Activated naive CD8-positive, alpha-beta T cell treated with anti-CD3 and anti-CD28 coated beads, Interleukin-2, amount 50 U/mL, for 24 hours (primary cell): ENCODE measurements around the gene C2orf68.
A peak's percentile ranks its signal among the peaks of the same experiment; 100 is the strongest.
"Not testable (repeated sequence)": the region's sequence is repeated elsewhere in the genome, so short reads cannot be mapped to it uniquely, and the experiment has no call there.

Experiments
- ATAC-seq: fragments of 150-1000 bp; cut with Tn5 transposase; one replicate; pipeline ENCODE4 v1.10.0; 2021
- DNase-seq: peaks from one replicate; pipeline ENCODE4 v3.0.0; 2021
- H3K27ac Mint-ChIP-seq: one replicate; pipeline ENCODE4 v1.8.0; 2021; ENCODE audit warnings: mild to moderate bottlenecking, mixed read lengths
- H3K27me3 Mint-ChIP-seq: one replicate; pipeline ENCODE4 v1.8.0; 2021; ENCODE audit warnings: mixed read lengths
- H3K36me3 Mint-ChIP-seq: one replicate; pipeline ENCODE4 v1.8.0; 2021; ENCODE audit warnings: low read depth, mixed read lengths
- H3K4me1 Mint-ChIP-seq: one replicate; pipeline ENCODE4 v1.8.0; 2021; ENCODE audit warnings: mixed read lengths
- H3K4me3 Mint-ChIP-seq: one replicate; pipeline ENCODE4 v1.8.0; 2021; ENCODE audit warnings: mild to moderate bottlenecking, moderate library complexity, mixed read lengths
- H3K9me3 Mint-ChIP-seq: one replicate; pipeline ENCODE4 v1.8.0; 2021; ENCODE audit warnings: mixed read lengths

The C2orf68 gene

DNA sequence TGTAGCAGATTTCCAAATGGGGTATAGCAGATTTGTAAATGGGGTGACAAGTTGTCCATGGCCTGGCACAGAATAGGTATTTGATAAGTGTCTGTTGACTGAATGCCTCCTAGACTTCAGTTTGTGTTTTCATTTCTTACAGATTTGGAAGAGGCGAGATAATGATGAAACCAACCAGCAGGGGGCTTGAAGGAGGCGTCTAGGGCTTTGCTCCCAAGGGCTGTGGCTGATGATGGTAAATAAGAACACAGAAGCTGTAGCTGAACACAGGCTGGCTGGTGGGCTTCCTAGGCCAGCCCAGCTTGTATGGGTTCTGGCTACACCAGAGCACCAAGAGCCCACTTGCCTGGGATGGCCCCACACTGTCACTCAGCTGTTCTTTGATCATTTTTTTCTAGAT is 36.8 kb upstream of the C2orf68 start:
- Mint-ChIP-seq H3K4me3 (no peak overlapping the region), H3K27ac (peak overlapping the region; percentile 28), H3K4me1 (peaks cover 3% of the 10 kb centered on the region), H3K9me3 (no peaks in the 10 kb centered on the region), H3K27me3 (no peaks in the 10 kb centered on the region), H3K36me3 (peaks cover 65% of the 10 kb centered on the region)
- DNase-seq, result peak; percentile 10
- ATAC-seq, result peak; percentile 44

DNA sequence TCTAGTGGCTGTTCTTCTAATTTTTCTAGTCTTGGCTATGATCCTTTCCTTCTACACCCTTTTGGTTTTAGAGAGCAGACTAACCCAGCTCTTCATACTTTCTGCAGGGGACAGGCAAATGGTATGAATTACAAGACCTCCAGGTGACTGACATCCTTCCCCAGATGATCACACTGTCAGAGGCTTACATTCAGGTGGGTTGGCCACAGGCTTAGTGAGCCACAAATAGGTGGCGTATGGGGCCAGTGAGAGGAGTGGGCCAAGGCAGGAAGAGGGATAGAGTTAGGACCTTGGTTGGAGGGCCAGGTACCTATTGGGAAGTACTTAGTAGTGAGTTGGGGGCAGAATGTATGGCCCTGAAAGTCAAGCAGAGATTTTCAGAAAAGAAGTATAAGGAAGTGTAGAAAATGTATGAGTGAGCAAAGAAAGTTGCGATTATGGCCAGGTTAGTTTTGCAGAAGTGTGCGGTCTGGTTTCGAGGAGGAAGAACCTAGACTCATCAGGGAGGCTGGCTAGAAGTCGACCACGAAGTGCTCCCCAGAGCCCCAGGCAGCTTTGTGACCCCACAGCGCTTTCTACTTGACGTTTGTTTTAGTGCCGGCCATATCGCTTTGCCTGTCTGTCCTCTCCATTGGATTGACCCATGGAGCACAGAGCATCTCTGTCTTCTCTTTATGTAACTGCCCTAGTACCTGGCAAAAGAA is 36.1 kb upstream of the C2orf68 start:
- H3K36me3 Mint-ChIP-seq, result peaks cover 66% of the 10 kb centered on the region
- H3K4me1 Mint-ChIP-seq, result peaks cover 3% of the 10 kb centered on the region
- DNase-seq (no peak), ATAC-seq (peak; percentile 13)
- no peaks in the 10 kb centered on the region for H3K9me3 Mint-ChIP-seq
- H3K27me3 Mint-ChIP-seq, result no peaks in the 10 kb centered on the region
- no peak overlapping the region for H3K4me3 Mint-ChIP-seq
- no peak overlapping the region for H3K27ac Mint-ChIP-seq

DNA sequence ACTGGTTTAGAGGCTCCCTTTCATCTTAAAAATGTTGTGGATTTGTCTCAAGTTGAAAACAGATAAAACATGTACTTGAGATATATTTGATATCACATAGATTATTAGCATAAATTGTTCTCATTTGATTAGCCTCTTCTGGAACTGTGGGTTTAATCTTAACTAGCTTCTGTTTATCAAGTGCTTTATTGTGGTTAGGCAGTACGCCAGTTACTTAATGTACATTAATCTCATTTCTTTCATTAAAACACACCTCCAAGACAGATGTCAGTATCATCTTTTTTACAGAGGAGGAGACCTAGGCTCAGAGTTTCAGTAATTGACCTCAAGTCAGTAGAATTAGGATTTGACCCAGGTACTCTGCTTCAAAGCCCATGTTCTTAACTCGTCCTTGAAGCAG is 34.3 kb upstream of the C2orf68 start:
- H3K9me3 Mint-ChIP-seq, result no peaks in the 10 kb centered on the region
- ATAC-seq, result no peak

GRCh38 chr2:85644909-85645308 is 33.0 kb upstream of the C2orf68 start:
- Mint-ChIP-seq H3K27me3 (no peaks in the 10 kb centered on the region), H3K4me1 (peaks cover 21% of the 10 kb centered on the region), H3K9me3 (no peaks in the 10 kb centered on the region), H3K36me3 (peaks cover 74% of the 10 kb centered on the region), H3K4me3 (no peak overlapping the region), H3K27ac (no peak overlapping the region)
- DNase-seq (no peak), ATAC-seq (no peak)

More for the DNA sequence above, 34.3 kb upstream of the C2orf68 start:
- H3K4me1 Mint-ChIP-seq, result peaks cover 18% of the 10 kb centered on the region
- H3K36me3 Mint-ChIP-seq, result peaks cover 69% of the 10 kb centered on the region
- H3K4me3 Mint-ChIP-seq, result no peak overlapping the region
- no peak for DNase-seq
- no peaks in the 10 kb centered on the region for H3K27me3 Mint-ChIP-seq
- H3K27ac Mint-ChIP-seq, result no peak overlapping the region

DNA sequence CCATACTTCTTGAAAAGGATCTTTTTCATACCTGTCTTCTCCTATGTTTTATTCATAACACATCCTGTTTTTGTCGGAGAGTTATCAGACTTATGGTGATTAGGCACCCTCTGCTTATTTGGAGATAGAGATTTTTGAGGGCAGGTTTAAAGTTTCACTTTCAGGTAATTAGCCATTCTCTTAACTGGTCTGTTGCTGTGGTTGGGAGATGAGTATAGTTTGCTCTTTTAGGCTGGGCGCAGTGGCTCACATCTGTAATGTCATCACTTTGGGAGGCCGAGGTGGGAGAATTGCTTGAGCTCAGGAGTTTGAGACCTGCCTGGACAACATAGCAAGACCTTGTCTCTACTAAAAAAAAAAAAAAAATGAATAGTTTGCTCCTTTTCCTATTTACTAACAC is 30.9 kb upstream of the C2orf68 start:
- Mint-ChIP-seq H3K4me3 (no peak overlapping the region), H3K9me3 (no peaks in the 10 kb centered on the region), H3K27me3 (no peaks in the 10 kb centered on the region), H3K36me3 (peaks cover 68% of the 10 kb centered on the region), H3K27ac (peak overlapping the region; percentile 74), H3K4me1 (peaks cover 18% of the 10 kb centered on the region)
- ATAC-seq, result peak; percentile 78
- DNase-seq, result no peak

DNA sequence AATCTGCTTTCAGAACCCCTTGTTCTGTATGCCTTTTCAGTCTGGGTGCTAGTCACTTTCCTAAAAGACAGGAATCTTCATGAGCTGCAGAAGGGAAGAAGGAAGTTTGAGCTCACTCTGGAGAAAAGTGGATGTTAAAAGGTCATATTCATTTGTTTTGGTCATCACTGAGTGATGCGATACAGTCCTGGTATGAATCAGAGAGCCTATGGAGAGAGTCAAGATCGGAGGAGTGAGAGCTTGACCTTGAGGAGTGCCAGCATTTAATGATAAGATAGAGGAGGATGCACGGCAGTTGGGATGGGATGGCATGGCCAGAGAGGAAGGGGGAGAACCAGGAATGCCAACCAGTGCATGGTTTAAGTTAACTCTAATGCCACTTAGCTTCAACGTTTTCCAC is 23.8 kb upstream of the C2orf68 start:
- H3K4me3 Mint-ChIP-seq, result no peak overlapping the region
- DNase-seq (no peak), ATAC-seq (no peak)
- H3K4me1 Mint-ChIP-seq, result peaks cover 5% of the 10 kb centered on the region
- no peaks in the 10 kb centered on the region for H3K9me3 Mint-ChIP-seq
- no peaks in the 10 kb centered on the region for H3K27me3 Mint-ChIP-seq
- no peak overlapping the region for H3K27ac Mint-ChIP-seq
- H3K36me3 Mint-ChIP-seq, result peaks cover 60% of the 10 kb centered on the region

- Mint-ChIP-seq H3K27me3 (no peaks in the 10 kb centered on the region), H3K4me3 (no peak overlapping the region), H3K9me3 (no peaks in the 10 kb centered on the region), H3K27ac (peak overlapping the region; percentile 46), H3K36me3 (peaks cover 63% of the 10 kb centered on the region), H3K4me1 (peaks cover 5% of the 10 kb centered on the region)
- ATAC-seq (no peak), DNase-seq (no peak)
Measured at GRCh38 chr2:85635011-85635410, 23.1 kb upstream of the C2orf68 start.

- no peak overlapping the region for H3K4me3 Mint-ChIP-seq
- DNase-seq (no peak), ATAC-seq (no peak)
- no peak overlapping the region for H3K27ac Mint-ChIP-seq
- H3K36me3 Mint-ChIP-seq, result peaks cover 57% of the 10 kb centered on the region
- H3K27me3 Mint-ChIP-seq, result no peaks in the 10 kb centered on the region
- H3K4me1 Mint-ChIP-seq, result peaks cover 18% of the 10 kb centered on the region
- no peaks in the 10 kb centered on the region for H3K9me3 Mint-ChIP-seq
Measured at GRCh38 chr2:85631316-85631715, 19.4 kb upstream of the C2orf68 start.

- no peak overlapping the region for H3K4me3 Mint-ChIP-seq
- no peaks in the 10 kb centered on the region for H3K27me3 Mint-ChIP-seq
- H3K36me3 Mint-ChIP-seq, result peaks cover 65% of the 10 kb centered on the region
- peak overlapping the region; percentile 77 for H3K27ac Mint-ChIP-seq
- DNase-seq (no peak), ATAC-seq (peak; percentile 87)
- H3K4me1 Mint-ChIP-seq, result peaks cover 16% of the 10 kb centered on the region
- H3K9me3 Mint-ChIP-seq, result no peaks in the 10 kb centered on the region
Measured at GRCh38 chr2:85628658-85629057, 16.8 kb upstream of the C2orf68 start.

DNA sequence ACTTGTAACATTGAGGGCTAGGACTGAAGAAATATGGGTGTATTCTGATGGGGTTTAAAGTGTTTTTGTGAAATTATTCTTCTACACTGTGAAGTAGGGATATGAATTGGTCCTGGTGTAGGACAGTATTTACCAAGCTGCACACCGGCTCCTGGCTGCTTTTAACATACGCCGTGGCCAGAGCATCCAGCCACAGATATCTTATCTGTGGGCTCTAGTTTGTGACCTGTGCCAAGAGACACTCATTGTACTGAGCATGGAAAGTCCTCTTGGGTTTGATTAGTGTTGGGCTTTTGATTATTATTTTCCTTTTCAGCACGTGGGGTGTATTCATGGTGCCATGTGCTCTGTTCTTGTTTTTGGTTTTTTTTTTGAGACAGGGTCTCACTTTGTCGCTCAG is 12.1 kb upstream of the C2orf68 start:
- no peak overlapping the region for H3K4me3 Mint-ChIP-seq
- no peaks in the 10 kb centered on the region for H3K9me3 Mint-ChIP-seq
- H3K4me1 Mint-ChIP-seq, result peaks cover 21% of the 10 kb centered on the region
- peaks cover 58% of the 10 kb centered on the region for H3K36me3 Mint-ChIP-seq
- no peak overlapping the region for H3K27ac Mint-ChIP-seq
- ATAC-seq (no peak), DNase-seq (no peak)
- no peaks in the 10 kb centered on the region for H3K27me3 Mint-ChIP-seq

- H3K36me3 Mint-ChIP-seq, result peaks cover 61% of the 10 kb centered on the region
- peaks cover 23% of the 10 kb centered on the region for H3K4me1 Mint-ChIP-seq
- H3K9me3 Mint-ChIP-seq, result no peaks in the 10 kb centered on the region
- no peak overlapping the region for H3K4me3 Mint-ChIP-seq
- ATAC-seq (no peak), DNase-seq (no peak)
- no peaks in the 10 kb centered on the region for H3K27me3 Mint-ChIP-seq
- no peak overlapping the region for H3K27ac Mint-ChIP-seq
Measured at GRCh38 chr2:85621338-85621737, 9.5 kb upstream of the C2orf68 start.

DNA sequence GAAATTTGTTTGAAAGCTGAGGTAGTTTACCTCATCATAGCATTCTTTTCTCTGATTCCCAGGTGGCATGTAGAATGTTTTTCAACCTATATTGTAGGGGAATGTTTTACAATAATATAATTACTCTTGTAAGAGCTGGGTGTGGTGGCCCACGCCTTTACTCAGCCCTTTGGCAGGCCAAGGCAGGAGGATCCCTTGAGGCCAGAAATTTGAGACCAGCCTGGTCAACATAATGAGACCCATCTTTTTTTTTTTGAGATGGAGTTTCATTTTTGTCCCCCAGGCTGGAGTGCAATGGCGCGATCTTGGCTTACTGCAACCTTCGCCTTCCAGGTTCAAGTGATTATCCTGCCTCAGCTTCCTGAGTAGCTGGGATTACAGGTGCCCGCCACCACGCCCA is 7.8 kb upstream of the C2orf68 start:
- Mint-ChIP-seq H3K27ac (no peak overlapping the region), H3K4me1 (peaks cover 32% of the 10 kb centered on the region), H3K4me3 (no peak overlapping the region), H3K27me3 (no peaks in the 10 kb centered on the region), H3K9me3 (no peaks in the 10 kb centered on the region), H3K36me3 (peaks cover 50% of the 10 kb centered on the region)
- no peak for DNase-seq
- no peak for ATAC-seq

DNA sequence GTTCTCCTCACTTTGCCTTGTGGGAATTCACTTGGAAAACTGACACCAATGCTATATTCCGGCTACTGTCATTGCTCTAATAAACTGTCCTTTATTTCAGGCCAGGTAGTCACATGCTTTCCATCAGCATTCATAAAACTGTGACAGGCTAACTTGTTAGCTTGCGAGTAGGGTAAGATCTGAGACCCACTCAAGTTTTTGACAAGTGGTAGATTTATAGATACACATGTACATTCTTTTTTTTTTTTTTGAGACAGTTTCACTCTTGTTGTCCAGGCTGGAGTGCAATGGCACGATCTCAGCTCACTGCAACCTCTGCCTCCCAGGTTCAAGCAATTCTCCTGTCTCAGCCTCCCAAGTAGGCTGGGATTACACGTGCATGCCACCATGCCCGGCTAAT is 5.9 kb upstream of the C2orf68 start:
- peaks cover 34% of the 10 kb centered on the region for H3K36me3 Mint-ChIP-seq
- H3K27ac Mint-ChIP-seq, result peak overlapping the region; percentile 95
- H3K9me3 Mint-ChIP-seq, ATAC-seq, H3K27me3 Mint-ChIP-seq, DNase-seq: not testable (repeated sequence)
- peak overlapping the region; percentile 93 for H3K4me3 Mint-ChIP-seq
- H3K4me1 Mint-ChIP-seq, result peaks cover 34% of the 10 kb centered on the region

DNA sequence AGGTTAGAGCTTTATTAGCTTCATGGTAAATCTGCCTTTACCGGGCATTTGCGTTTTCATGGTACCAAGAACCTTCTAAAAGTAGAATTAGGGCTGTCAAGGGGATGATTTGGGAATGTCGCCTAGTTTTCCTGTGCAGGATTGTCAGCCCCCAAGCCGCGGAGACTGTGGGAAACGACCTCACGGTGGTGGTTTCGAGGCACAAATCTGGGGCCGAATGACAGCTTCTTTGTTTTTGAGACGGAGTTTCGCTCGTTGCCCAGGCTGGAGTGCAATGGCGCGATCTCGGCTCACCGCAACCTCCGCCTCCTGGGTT is 3.5 kb upstream of the C2orf68 start:
- no peaks in the 10 kb centered on the region for H3K9me3 Mint-ChIP-seq
- no peak overlapping the region for H3K27ac Mint-ChIP-seq
- peak overlapping the region; percentile 93 for H3K4me3 Mint-ChIP-seq
- no peak for ATAC-seq
- peaks cover 43% of the 10 kb centered on the region for H3K4me1 Mint-ChIP-seq
- no peak for DNase-seq
- H3K27me3 Mint-ChIP-seq, result no peaks in the 10 kb centered on the region
- peaks cover 25% of the 10 kb centered on the region for H3K36me3 Mint-ChIP-seq

DNA sequence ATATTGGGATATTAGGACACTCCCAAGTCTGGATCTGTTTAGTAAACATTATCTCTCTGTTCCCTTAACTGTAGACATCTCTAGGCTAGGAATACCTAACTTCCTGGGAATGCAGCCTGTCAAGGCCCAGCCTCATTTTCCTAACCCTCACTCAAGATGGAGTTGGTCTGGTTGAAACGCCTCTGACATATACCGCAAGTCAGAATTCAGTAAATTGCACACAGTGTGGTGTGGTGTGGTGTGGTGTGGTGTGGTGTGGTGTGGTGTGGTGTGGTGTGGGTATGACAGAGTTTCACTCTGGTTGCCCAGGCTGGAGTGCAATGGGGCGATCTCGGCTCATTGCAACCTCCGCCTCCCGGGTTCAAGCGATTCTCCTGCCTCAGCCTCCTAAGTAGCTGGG is 2.9 kb upstream of the C2orf68 start:
- Mint-ChIP-seq H3K36me3 (peaks cover 27% of the 10 kb centered on the region), H3K4me1 (peaks cover 49% of the 10 kb centered on the region)
- H3K27me3 Mint-ChIP-seq, H3K9me3 Mint-ChIP-seq, ATAC-seq, H3K4me3 Mint-ChIP-seq, H3K27ac Mint-ChIP-seq, DNase-seq: not testable (repeated sequence)
